Skeletal muscle tissue (tissue), 4 donors: ENCODE data around the gene CCDC142. TPM values are rescaled to one million over a fixed set of nuclear protein-coding genes. Genes with fewer than 3 reads are reported as not detected.

Experiments
- H3K27ac ChIP-seq: one replicate; pipeline ENCODE4 v1.7.0; 2013; ENCODE audit warnings: mild to moderate bottlenecking, low read depth, low read length, inconsistent platforms
- H3K27me3 ChIP-seq, 3 donors: one replicate each; pipeline ENCODE4 v1.7.0; 2013; ENCODE audit warnings: low read length in 3 of 3; ENCODE audit not compliant: control insufficient read depth in 3 of 3, insufficient read depth in 3 of 3
- H3K36me3 ChIP-seq, 3 donors: one replicate each; pipeline ENCODE4 v1.7.0; 2013; ENCODE audit warnings: low read length in 3 of 3; ENCODE audit not compliant: control insufficient read depth in 3 of 3, insufficient read depth in 3 of 3
- H3K4me1 ChIP-seq, 3 donors: one replicate each; pipeline ENCODE4 v1.7.0; 2013; ENCODE audit warnings: low read length in 3 of 3, mild to moderate bottlenecking in 3 of 3; ENCODE audit not compliant: control insufficient read depth in 3 of 3, insufficient read depth in 3 of 3
- H3K4me3 ChIP-seq, 3 donors: one replicate each; pipeline ENCODE4 v1.7.0; 2013; ENCODE audit warnings: low read length in 3 of 3
- H3K9ac ChIP-seq, 3 donors: one replicate each; pipeline ENCODE4 v1.7.0; 2013; ENCODE audit warnings: low read length in 3 of 3, mild to moderate bottlenecking in 3 of 3, moderate library complexity in 2 of 3, low read depth in 1 of 3
- H3K9me3 ChIP-seq, 3 donors: one replicate each; pipeline ENCODE4 v1.7.0; 2013; ENCODE audit warnings: low read length in 3 of 3; ENCODE audit not compliant: control insufficient read depth in 3 of 3
- total RNA-seq: library from RNA; depleted of rRNA; stranded (reverse); fragments of >200 nt; gene quantifications from one replicate; pipeline ENCODE4 v1.2.3, GENCODE V29; 2014
- donor health status: Osteomylitis.

The CCDC142 gene
- total RNA-seq, 1 donor from 2014 or later: 30.3 TPM

DNA sequence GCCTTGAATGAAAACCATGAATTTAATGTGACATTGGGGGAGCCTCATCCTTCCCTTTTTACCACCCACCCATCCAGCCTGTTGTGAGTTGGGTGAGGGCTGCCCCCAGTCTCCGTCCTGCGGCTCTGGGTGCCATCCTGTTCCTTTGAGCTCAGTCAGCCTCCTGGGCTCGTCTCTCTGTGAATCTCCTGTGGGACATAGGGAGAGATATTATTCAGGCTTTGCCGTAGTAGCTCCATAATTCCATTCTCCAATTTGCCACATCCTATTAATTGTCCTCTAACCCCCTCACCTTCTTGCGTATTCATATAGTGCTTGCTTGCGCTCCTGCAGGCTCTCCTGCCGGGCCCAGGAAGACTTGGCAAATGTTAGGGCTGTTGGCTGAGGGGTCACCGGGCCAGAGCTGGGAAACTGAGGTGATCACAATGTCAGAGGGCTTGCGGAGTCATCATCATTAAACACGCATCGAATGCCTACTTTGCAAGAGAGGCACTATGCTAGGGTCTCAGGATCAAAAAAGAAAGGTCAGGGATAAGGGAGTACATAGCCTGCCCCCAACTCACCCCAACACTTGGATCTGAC lies 43.9 kb upstream of the CCDC142 start:
- Histone ChIP-seq H3K27me3 (peaks cover 0 to 3% (median 0%) of the 10 kb centered on the region in 3 donors), H3K9me3 (no peaks in the 10 kb centered on the region), H3K4me3 (no peak overlapping the region), H3K27ac (no peak overlapping the region), H3K9ac (no peak overlapping the region), H3K36me3 (peaks cover 30 to 45% (median 36%) of the 10 kb centered on the region in 3 donors), H3K4me1 (peaks cover 25 to 31% (median 29%) of the 10 kb centered on the region in 3 donors)

DNA sequence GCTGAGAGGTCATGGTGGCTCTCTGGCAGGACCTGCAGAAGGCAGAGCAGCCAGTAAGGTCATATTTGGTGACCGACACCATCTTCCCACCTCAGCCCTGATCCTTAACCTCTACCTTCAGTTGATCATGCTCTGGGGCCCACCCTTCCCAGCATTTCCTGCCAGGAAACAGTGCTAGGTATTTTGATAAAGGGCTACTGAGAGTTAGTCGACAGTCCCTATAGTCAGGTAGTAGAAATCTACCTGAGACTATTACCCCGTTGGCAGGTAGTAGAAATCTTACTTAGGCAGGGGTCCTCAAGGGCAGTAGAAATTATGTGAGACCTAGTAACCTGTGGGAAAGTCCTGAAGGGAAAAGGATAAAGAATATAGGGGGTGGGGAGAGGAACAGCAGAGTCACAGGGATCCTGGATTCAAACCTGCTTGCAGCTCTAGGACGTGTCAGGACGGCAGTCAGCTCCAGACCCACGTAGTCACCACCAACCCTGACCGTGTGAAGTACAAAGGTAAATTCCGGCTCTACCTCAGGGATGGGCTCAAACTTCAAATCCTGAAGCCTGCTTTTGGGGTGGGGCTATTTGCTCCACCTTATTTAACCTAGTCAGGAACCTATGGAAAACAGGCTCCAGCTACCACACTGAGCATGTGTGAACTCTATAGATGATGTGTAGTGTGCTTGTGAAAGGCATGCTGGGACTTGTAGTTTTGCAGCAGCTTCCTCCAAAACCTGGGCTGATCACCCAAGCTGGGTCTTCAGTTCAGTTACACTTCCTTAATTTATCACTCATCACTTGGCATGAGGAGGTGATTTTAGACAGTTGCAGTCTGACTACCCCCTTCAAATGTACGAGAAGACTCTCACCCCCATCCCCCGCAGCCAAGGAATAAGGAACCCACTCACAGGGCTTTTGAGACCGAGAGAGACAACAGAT lies 43.2 kb upstream of the CCDC142 start, which contains the start of gene DQX1:
TSS of gene DQX1 (minus strand) at position 515 of the 932 bp plus-strand sequence. CDS start at position 13, 502 bp downstream.
- Histone ChIP-seq H3K27me3 (peaks cover 0 to 4% (median 0%) of the 10 kb centered on the region in 3 donors), H3K27ac (no peak within 1 kb of the TSS), H3K4me1 (peaks cover 19 to 24% (median 23%) of the 10 kb centered on the region in 3 donors), H3K4me3 (no peak within 1 kb of the TSS), H3K36me3 (peaks cover 28 to 39% (median 32%) of the 10 kb centered on the region in 3 donors), H3K9me3 (no peaks in the 10 kb centered on the region), H3K9ac (no peak within 1 kb of the TSS)

DNA sequence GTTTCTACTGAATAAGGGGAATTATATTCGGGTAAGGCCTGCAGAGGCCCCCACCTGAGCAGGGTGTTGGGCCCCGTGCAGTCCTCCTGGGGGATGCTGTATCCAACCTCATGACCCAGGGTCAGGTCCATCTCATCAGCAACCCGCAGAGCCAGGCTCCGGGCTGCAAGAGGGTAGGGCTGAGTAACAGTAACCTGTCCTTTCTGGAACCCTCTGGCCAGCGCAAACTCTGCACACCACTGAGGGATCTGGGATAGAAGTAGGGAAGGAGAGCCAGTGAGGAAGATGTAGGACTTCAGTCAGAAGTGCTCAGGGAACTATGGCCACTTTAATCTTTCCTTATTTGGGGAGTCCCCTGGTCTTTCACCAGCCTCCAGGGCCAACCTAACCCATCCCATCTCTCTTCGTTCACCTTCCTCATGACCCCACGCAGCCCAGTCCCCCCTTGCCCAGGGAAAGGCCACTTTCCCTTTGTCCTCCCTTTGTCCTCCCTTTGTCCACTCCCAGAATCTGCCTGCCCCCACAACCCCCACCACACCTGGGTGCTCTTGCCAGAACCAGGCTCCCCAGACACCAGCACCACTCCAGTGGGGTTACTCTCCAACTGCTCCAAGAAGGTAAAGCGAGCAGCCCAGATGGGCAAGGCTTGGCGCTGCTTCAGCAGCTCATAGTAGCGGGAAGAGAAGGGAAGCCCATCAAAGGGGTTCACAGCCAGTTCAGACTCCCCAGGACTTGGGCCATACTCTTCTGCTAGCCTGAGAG lies 42.3 kb upstream of the CCDC142 start:
- Histone ChIP-seq H3K27ac (no peak overlapping the region), H3K36me3 (peaks cover 28 to 35% (median 30%) of the 10 kb centered on the region in 3 donors), H3K9ac (no peak overlapping the region), H3K27me3 (peaks cover 7 to 8% (median 8%) of the 10 kb centered on the region in 3 donors), H3K9me3 (no peaks in the 10 kb centered on the region), H3K4me1 (peaks cover 13 to 17% (median 17%) of the 10 kb centered on the region in 3 donors), H3K4me3 (no peak overlapping the region)

DNA sequence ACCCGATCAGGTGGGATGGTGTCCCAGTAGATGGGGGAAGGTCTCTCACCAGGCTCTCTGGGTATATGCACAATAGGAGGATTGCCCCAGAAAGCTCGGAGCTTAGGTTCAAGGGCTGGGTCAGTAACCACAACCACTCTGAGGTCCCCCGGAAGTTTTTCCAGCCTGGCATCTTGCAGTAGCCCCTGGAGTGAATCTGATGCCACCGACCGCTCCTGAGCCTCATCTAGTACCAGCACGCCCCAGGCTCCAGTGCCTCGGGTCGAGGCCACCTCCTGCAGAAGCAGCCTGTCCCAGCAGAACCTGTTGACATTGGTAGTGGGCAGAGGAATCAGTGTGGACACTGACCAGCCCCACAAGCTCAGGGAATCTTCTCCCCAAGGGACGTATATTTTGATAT lies 41.2 kb upstream of the CCDC142 start:
- H3K36me3 ChIP-seq: peaks cover 28 to 35% (median 30%) of the 10 kb centered on the region in 3 donors
- H3K4me3 ChIP-seq: no peak overlapping the region
- H3K27me3 ChIP-seq: peaks cover 18 to 19% (median 18%) of the 10 kb centered on the region in 3 donors
- peaks cover 11 to 15% (median 14%) of the 10 kb centered on the region in 3 donors for H3K4me1 ChIP-seq
- H3K9ac ChIP-seq: no peak overlapping the region
- H3K9me3 ChIP-seq: no peaks in the 10 kb centered on the region
- H3K27ac ChIP-seq: no peak overlapping the region

DNA sequence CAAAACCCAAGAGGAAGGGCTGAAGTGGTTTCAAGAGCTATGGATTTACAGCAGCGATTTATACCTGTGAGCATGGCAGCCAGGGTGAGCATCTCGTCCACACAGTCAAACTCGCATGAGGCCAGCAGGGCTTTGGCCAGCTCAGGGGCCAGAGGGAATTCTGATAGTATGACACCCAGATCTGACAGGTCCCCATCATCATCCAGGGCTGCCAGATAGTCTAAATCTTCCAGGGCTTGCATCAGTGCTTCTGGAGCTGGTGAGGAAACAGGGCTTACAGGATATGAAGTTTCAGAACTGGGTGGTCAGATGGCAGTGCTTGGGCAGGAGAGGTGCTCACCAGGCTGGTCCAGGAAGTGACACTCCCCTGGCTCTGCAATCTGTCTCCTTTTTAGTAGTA lies 39.7 kb upstream of the CCDC142 start:
- no peaks in the 10 kb centered on the region for H3K9me3 ChIP-seq

DNA sequence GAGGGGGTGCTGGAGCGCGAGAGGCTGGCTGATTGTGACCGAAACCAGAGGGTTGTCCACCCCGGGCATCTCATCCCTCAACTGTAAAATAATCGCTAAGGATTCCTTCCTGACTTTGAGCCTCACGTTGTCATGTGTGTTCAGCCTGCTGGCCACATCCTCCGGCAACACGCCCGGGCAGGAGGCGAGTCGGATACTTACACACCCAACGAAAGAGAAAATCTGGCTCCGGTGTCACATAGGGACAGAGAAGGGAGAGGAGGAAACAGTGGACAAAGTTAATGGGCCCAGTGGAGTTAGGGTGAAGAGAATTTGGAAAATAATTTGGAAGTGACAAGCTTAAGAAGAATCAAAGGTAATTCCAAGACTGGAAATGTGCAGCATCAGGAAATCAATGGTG lies 33.9 kb upstream of the CCDC142 start:
- no peak overlapping the region for H3K27ac ChIP-seq
- peaks cover 83 to 88% (median 86%) of the 10 kb centered on the region in 3 donors for H3K27me3 ChIP-seq
- H3K9me3 ChIP-seq: no peaks in the 10 kb centered on the region
- H3K9ac ChIP-seq: no peak overlapping the region
- no peaks in the 10 kb centered on the region for H3K36me3 ChIP-seq
- H3K4me1 ChIP-seq: peaks cover 12 to 15% (median 15%) of the 10 kb centered on the region in 3 donors
- peak overlapping the region in 2 of 3 donors; percentile 41 to 57 for H3K4me3 ChIP-seq

More for the DNA sequence above, 39.7 kb upstream of the CCDC142 start:
- H3K9ac ChIP-seq: no peak overlapping the region
- no peaks in the 10 kb centered on the region for H3K4me1 ChIP-seq
- H3K27me3 ChIP-seq: peaks cover 33 to 34% (median 33%) of the 10 kb centered on the region in 3 donors
- no peak overlapping the region for H3K27ac ChIP-seq
- peaks cover 18 to 21% (median 20%) of the 10 kb centered on the region in 3 donors for H3K36me3 ChIP-seq
- H3K4me3 ChIP-seq: no peak overlapping the region

DNA sequence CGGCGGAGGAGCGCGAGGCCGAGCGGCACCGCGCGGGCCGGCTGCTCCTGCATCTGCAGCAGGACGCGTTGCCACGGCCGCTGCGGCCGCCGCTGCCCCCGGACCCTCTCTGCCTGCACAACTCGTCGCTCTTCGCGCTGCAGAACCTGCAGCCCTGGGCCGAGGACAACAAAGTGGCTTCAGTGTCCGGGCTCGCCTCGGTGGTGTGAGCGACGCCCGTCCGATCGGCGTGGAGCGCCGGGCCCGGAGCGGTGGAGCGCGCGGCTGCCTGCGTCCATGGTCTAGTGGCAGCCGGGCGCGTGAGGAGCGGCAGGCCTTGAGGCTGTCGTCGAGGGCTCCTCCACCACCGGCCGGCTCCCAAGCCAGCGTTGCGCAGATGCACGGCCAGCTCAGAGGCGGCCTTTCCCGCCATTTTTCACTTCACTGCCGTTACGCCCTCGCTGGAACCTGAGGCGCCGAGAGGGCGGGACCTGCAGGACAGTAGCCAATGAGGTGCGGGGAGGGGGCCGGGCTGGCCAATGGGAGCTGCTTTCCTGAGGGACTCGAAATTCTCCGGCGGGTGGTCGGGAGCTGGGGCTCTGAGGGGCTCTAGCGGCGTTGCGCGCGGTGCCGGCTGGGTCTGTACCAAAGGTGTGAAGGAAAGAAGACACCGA lies 33.3 kb upstream of the CCDC142 start:
- Histone ChIP-seq H3K27me3 (peaks cover 88 to 93% (median 91%) of the 10 kb centered on the region in 3 donors), H3K27ac (no peak overlapping the region), H3K4me1 (peaks cover 12 to 15% (median 15%) of the 10 kb centered on the region in 3 donors), H3K36me3 (no peaks in the 10 kb centered on the region), H3K4me3 (peak overlapping the region; percentile 9 to 57 (median 41)), H3K9ac (no peak overlapping the region), H3K9me3 (no peaks in the 10 kb centered on the region)

DNA sequence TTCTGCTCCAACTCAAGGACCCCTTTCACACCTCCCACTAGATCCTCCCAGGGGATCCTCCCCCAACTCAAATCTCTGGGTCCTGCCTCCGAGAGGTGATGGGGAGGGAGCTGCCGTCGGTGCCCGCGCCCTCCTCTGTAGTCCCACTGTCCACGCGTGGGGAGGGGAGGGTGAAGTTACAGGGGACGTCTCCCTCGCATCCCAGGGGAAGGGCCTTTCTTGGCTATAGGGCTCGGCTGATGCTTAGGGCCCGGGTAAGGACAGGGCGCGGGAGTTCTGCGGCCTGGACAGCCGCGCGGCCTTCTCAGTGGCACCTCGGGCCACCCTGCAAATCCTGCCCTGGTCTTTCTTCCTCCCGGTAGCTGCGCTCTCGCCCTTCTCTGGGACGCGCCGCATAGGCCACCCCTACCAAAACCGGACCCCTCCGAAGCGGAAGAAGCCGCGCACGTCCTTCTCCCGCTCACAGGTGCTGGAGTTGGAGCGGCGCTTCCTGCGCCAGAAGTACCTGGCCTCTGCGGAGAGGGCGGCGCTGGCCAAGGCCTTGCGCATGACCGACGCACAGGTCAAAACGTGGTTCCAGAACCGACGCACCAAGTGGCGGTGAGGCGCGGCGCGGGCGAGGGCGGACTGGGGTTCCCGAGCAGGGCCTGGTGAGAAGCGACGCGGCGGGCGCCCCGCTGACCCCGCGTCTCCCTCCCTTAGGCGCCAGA lies 32.6 kb upstream of the CCDC142 start:
- H3K4me3 ChIP-seq: peak overlapping the region in 2 of 3 donors; percentile 35 to 57
- no peaks in the 10 kb centered on the region for H3K9me3 ChIP-seq
- peaks cover 12 to 15% (median 15%) of the 10 kb centered on the region in 3 donors for H3K4me1 ChIP-seq
- no peak overlapping the region for H3K27ac ChIP-seq
- no peaks in the 10 kb centered on the region for H3K36me3 ChIP-seq
- H3K9ac ChIP-seq: no peak overlapping the region
- H3K27me3 ChIP-seq: peaks cover 93 to 94% (median 94%) of the 10 kb centered on the region in 3 donors
